GM23338 (cell line): ENCODE results near the gene PHLDA3. TPM values are rescaled to one million over a fixed set of nuclear protein-coding genes. Genes with fewer than 3 reads are reported as not detected.

Experiments used
- ATAC-seq: fragments of 200-7000 bp; cut with Tn5 transposase; 3 replicates; pipeline ENCODE4 v1.9.1; 2020
- DNase-seq: peaks from one replicate; pipeline ENCODE4 v3.0.0-alpha.2; 2015; ENCODE audit warnings: low spot score
- H2AFZ ChIP-seq: fragments of 200-600 bp; sonication (generic); 2 replicates; pipeline ENCODE4 v1.8.0; 2016; ENCODE audit warnings: antibody characterized with exemption, mild to moderate bottlenecking, moderate library complexity
- H3F3A ChIP-seq: fragments of 200-600 bp; sonication (generic); replicated peaks from 2 replicates; pipeline ENCODE4 v1.8.0; 2017; ENCODE audit warnings: antibody characterized with exemption, mixed run types, low read depth
- H3K27ac ChIP-seq: fragments of 200-600 bp; sonication (generic); 2 replicates; pipeline ENCODE4 v1.6.1; 2016; ENCODE audit warnings: low read depth
- H3K27me3 ChIP-seq: fragments of 200-600 bp; sonication (generic); 2 replicates; pipeline ENCODE4 v1.8.0; 2016; ENCODE audit warnings: mild to moderate bottlenecking, mixed run types, moderate library complexity; ENCODE audit not compliant: insufficient read depth
- H3K36me3 ChIP-seq: fragments of 200-600 bp; sonication (generic); 2 replicates; pipeline ENCODE4 v1.8.0; 2016; ENCODE audit warnings: mild to moderate bottlenecking; ENCODE audit not compliant: insufficient read depth
- H3K4me1 ChIP-seq: fragments of 200-600 bp; sonication (generic); 2 replicates; pipeline ENCODE4 v1.8.0; 2016; ENCODE audit warnings: mild to moderate bottlenecking, moderate library complexity; ENCODE audit not compliant: insufficient read depth
- H3K4me2 ChIP-seq: fragments of 200-600 bp; sonication (generic); 2 replicates; pipeline ENCODE4 v1.7.1; 2017; ENCODE audit warnings: mixed run types
- H3K4me3 ChIP-seq: fragments of 200-600 bp; sonication (generic); 2 replicates; pipeline ENCODE4 v1.6.1; 2016; ENCODE audit warnings: mixed run types
- H3K79me2 ChIP-seq: fragments of 200-600 bp; sonication (generic); replicated peaks from 2 replicates; pipeline ENCODE4 v1.8.0; 2017; ENCODE audit warnings: mild to moderate bottlenecking; ENCODE audit not compliant: insufficient read depth
- H3K9me2 ChIP-seq: fragments of 200-600 bp; sonication (generic); 2 replicates; pipeline ENCODE4 v1.8.0; 2017; ENCODE audit not compliant: insufficient read depth
- H4K20me1 ChIP-seq: fragments of 200-600 bp; sonication (generic); replicated peaks from 2 replicates; pipeline ENCODE4 v1.8.0; 2017; ENCODE audit warnings: mild to moderate bottlenecking; ENCODE audit not compliant: insufficient read depth
- H3K27ac Mint-ChIP-seq: 2 replicates; pipeline ENCODE4 v1.8.0; 2020; ENCODE audit warnings: inconsistent platforms, mild to moderate bottlenecking, moderate library complexity, mixed read lengths
- H3K27me3 Mint-ChIP-seq: 3 replicates; pipeline ENCODE4 v1.8.0; 2022; ENCODE audit warnings: low read depth, mild to moderate bottlenecking, moderate library complexity, mixed read lengths, inconsistent platforms; ENCODE audit not compliant: insufficient read depth, poor library complexity
- H3K36me3 Mint-ChIP-seq: 3 replicates; pipeline ENCODE4 v1.8.0; 2021; ENCODE audit warnings: low read depth, mild to moderate bottlenecking, inconsistent platforms, moderate library complexity, mixed read lengths
- H3K4me1 Mint-ChIP-seq: 3 replicates; pipeline ENCODE4 v1.8.0; 2020; ENCODE audit warnings: mild to moderate bottlenecking, inconsistent platforms, mixed read lengths
- H3K4me3 Mint-ChIP-seq: 3 replicates; pipeline ENCODE4 v1.8.0; 2021; ENCODE audit warnings: moderate library complexity, mild to moderate bottlenecking, inconsistent platforms, mixed read lengths
- H3K9me3 Mint-ChIP-seq: 3 replicates; pipeline ENCODE4 v1.8.0; 2020; ENCODE audit warnings: moderate library complexity, mild to moderate bottlenecking, inconsistent platforms, mixed read lengths
- CREB1 ChIP-seq: fragments of 250-450 bp; sonication (Bioruptor Pico); IDR thresholded peaks from 2 replicates; pipeline ENCODE4 v1.5.0; 2020; ENCODE audit warnings: low read depth, mild to moderate bottlenecking, moderate library complexity
- EZH2 ChIP-seq: fragments of 200-600 bp; sonication (generic); IDR thresholded peaks from one replicate; pipeline ENCODE4 v1.8.0; 2017; ENCODE audit warnings: antibody characterized with exemption, mild to moderate bottlenecking, low read depth; ENCODE audit not compliant: unreplicated experiment
- EZH2phosphoT487 ChIP-seq: fragments of 200-600 bp; sonication (generic); IDR thresholded peaks from one replicate; pipeline ENCODE4 v1.8.1; 2018; ENCODE audit warnings: antibody characterized with exemption; ENCODE audit not compliant: unreplicated experiment
- NANOG ChIP-seq: IDR thresholded peaks from 2 replicates; pipeline ENCODE4 v1.6.1; 2016; ENCODE audit warnings: antibody characterized with exemption, borderline replicate concordance
- POLR2AphosphoS5 ChIP-seq: IDR thresholded peaks from 2 replicates; pipeline ENCODE4 v1.6.1; 2016; ENCODE audit warnings: antibody characterized with exemption, low read depth
- REST ChIP-seq: IDR thresholded peaks from one replicate; pipeline ENCODE4 v1.6.1; 2018; ENCODE audit warnings: antibody characterized with exemption; ENCODE audit not compliant: unreplicated experiment
- STAT1 ChIP-seq: IDR thresholded peaks from one replicate; pipeline ENCODE4 v1.6.1; 2016; ENCODE audit warnings: antibody characterized with exemption; ENCODE audit not compliant: unreplicated experiment
- ZNF114 ChIP-seq: fragments of 250-450 bp; sonication (Bioruptor Pico); IDR thresholded peaks from 2 replicates; pipeline ENCODE4 v1.5.0; 2020; ENCODE audit warnings: mild to moderate bottlenecking, moderate library complexity
- ZNF331 ChIP-seq: fragments of 250-450 bp; sonication (Bioruptor Pico); IDR thresholded peaks from 2 replicates; pipeline ENCODE4 v1.5.0; 2020; ENCODE audit warnings: low read depth, mild to moderate bottlenecking, moderate library complexity
- ZNF462 ChIP-seq: fragments of 250-450 bp; sonication (Bioruptor Pico); IDR thresholded peaks from 2 replicates; pipeline ENCODE4 v1.5.0; 2020; ENCODE audit warnings: mild to moderate bottlenecking, moderate library complexity
- polyA plus RNA-seq: library from polyadenylated mRNA; unstranded; fragments of >200 nt; fragmentation: Nextera tagmentation; extraction: Ambion mirVana; gene quantifications from 2 replicates; pipeline ENCODE4 v1.2.1, GENCODE V29; 2016
- total RNA-seq: library from RNA; depleted of rRNA; stranded (reverse); fragments of >200 nt; shearing (Covaris generic); gene quantifications from 2 replicates; pipeline ENCODE4 v1.2.3, GENCODE V29; 2014
- TF ChIP-seq, protein P1 (sequence below): IDR thresholded peaks from 2 replicates; pipeline ENCODE4 v1.6.1; 2016; ENCODE audit warnings: antibody characterized with exemption

The PHLDA3 gene
- total and polyA plus RNA-seq, 2 experiments from 2014 or later, result 37.5 to 87.4 TPM

- TF ChIP-seq REST, result no peak
- TF ChIP-seq, protein P1, sequence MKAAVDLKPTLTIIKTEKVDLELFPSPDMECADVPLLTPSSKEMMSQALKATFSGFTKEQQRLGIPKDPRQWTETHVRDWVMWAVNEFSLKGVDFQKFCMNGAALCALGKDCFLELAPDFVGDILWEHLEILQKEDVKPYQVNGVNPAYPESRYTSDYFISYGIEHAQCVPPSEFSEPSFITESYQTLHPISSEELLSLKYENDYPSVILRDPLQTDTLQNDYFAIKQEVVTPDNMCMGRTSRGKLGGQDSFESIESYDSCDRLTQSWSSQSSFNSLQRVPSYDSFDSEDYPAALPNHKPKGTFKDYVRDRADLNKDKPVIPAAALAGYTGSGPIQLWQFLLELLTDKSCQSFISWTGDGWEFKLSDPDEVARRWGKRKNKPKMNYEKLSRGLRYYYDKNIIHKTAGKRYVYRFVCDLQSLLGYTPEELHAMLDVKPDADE, result no peak
- TF ChIP-seq EZH2, result no peak
- TF ChIP-seq POLR2AphosphoS5, result no peak
- TF ChIP-seq NANOG, result no peak
Observed at GRCh38 chr1:201469645-201470074, 672 bp upstream of the PHLDA3 start (continued).

- Mint-ChIP-seq H3K27ac (no peak overlapping the region), H3K36me3 (peaks cover 25% of the 10 kb centered on the region), H3K27me3 (peaks cover 46% of the 10 kb centered on the region), H3K4me3 (peak overlapping the region; percentile 73), H3K4me1 (peaks cover 16% of the 10 kb centered on the region), H3K9me3 (no peaks in the 10 kb centered on the region)
- peak overlapping the region; percentile 88 for H3K4me3 ChIP-seq
- H3F3A ChIP-seq, result peaks cover 8% of the 10 kb centered on the region; the same call in 1 of the 2 replicates
- DNase-seq (peak; percentile 61), ATAC-seq (peak; percentile 45)
- peak overlapping the region; percentile 32; the same call in 1 of the 2 replicates for H2AFZ ChIP-seq
- H4K20me1 ChIP-seq, result peaks cover 2% of the 10 kb centered on the region
- H3K9me2 ChIP-seq, result 0 out of 2 replicates have a peak, but pooled peaks cover 6% of the 10 kb centered on the region
- no peak overlapping the region for H3K27ac ChIP-seq
- H3K27me3 ChIP-seq, result peaks cover 43% of the 10 kb centered on the region
- H3K4me1 ChIP-seq, result peaks cover 6% of the 10 kb centered on the region
- H3K79me2 ChIP-seq, result peaks cover 19% of the 10 kb centered on the region
- H3K36me3 ChIP-seq, result no peaks in the 10 kb centered on the region; the same call in 1 of the 2 replicates
- peak overlapping the region; percentile 96 for H3K4me2 ChIP-seq
- TF ChIP-seq ZNF331 (CRISPR knock-in tag) (no peak), REST (no peak), NANOG (no peak), ZNF462 (CRISPR knock-in tag) (no peak), STAT1 (no peak), CREB1 (CRISPR knock-in tag) (no peak), EZH2phosphoT487 (no peak), ZNF114 (CRISPR knock-in tag) (no peak), POLR2AphosphoS5 (no peak)
Observed at GRCh38 chr1:201468501-201468843, 516 bp downstream of the PHLDA3 start.
